Cardiac atrium fibroblast (primary cell): Measurements from ENCODE around the gene GTPBP10. TPM values are rescaled to one million over a fixed set of nuclear protein-coding genes. Genes with fewer than 3 reads are reported as not detected.

ENCODE experiments used
- total RNA-seq: library from RNA; depleted of rRNA; stranded (reverse); fragments of >200 nt; gene quantifications from 2 replicates; pipeline ENCODE4 v1.2.3, GENCODE V29; 2015

GTPBP10 gene, protein sequence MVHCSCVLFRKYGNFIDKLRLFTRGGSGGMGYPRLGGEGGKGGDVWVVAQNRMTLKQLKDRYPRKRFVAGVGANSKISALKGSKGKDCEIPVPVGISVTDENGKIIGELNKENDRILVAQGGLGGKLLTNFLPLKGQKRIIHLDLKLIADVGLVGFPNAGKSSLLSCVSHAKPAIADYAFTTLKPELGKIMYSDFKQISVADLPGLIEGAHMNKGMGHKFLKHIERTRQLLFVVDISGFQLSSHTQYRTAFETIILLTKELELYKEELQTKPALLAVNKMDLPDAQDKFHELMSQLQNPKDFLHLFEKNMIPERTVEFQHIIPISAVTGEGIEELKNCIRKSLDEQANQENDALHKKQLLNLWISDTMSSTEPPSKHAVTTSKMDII
- total RNA-seq, result 11.4 and 16.4 TPM in 2 replicates

GRCh38 chr7:90346336-90347125, at the start of gene GTPBP10:
Gene GTPBP10, plus strand, starts transcription at chr7:90346716. Its CDS starts 26 bp downstream, at chr7:90346742.

DNA sequence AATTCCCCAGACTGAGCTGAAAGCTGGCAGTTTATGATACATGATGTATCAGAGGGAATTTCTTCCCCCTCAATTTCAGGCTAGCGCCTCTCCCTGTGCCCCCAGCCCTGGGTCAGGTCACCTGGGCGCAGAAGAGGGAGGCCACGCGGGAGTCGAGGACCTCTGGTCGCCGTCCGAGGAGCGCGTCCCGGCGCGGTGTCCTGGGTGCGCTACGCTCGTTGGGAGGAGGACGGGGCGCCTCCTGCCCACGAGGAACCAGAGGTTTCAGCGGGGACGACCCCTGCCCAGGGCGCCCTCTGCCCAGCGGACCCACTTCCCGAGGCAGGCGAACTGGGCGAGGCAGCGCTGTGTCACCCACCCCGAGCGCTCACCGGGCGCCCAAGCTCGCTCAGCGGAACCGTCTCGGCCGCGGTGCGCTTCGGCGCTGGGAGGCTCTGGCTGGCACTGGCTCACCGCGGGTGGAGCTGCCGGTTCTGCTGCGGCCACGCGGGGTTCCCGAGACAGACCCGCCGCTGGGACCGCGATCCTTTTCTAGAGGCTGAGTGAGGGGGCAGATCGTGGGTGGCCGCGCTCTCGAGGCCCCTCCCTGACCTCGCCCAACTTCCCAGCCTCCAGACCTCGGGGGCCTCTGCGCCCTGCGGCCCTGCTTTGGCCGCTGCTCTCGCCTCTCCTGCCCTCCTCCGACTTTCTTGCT, 25.6 kb upstream of the GTPBP10 start, which contains the start of gene FAM237B:
Gene FAM237B, minus strand, starts transcription at position 504 of the 694 bp plus-strand sequence. CDS start 1,556 bp downstream, outside the sequence.

GRCh38 chr7:90403174-90404113, 56.9 kb downstream of the GTPBP10 start, which contains the start of gene CLDN12:
Gene CLDN12, plus strand, starts transcription at chr7:90403461. Its CDS starts 9,216 bp downstream, at chr7:90412677.

Other genes starting within 250 kb of the GTPBP10 start
- gene STEAP1, start 192.2 kb upstream of the GTPBP10 start, total RNA-seq, result 29.4 and 72.7 TPM in 2 replicates
- 3.8 and 21.7 TPM in 2 replicates for gene STEAP2, start 135.0 kb upstream of the GTPBP10 start, total RNA-seq
- 1.8 and 4.1 TPM in 2 replicates for gene CFAP69, start 101.5 kb upstream of the GTPBP10 start, total RNA-seq
- not detected in 2 replicates for gene FAM237B, start 25.4 kb upstream of the GTPBP10 start, total RNA-seq
- 14.7 and 14.8 TPM in 2 replicates for gene CLDN12, start 56.7 kb downstream of the GTPBP10 start, total RNA-seq
- not detected in 2 replicates for gene PTTG1IP2, start 122.9 kb downstream of the GTPBP10 start, total RNA-seq
- gene CDK14, start 249.6 kb downstream of the GTPBP10 start, total RNA-seq, result 15.9 and 17.7 TPM in 2 replicates